Osteoblast (primary cell): Measurements from ENCODE around the gene RNASET2. TPM values are rescaled to one million over a fixed set of nuclear protein-coding genes. Genes with fewer than 3 reads are reported as not detected.

ENCODE experiments used
- DNase-seq: peaks from one replicate; pipeline ENCODE4 v3.0.0; 2011; ENCODE audit warnings: low spot score, mixed read lengths; ENCODE audit not compliant: insufficient read length; ENCODE audit errors: missing footprints
- H2AFZ ChIP-seq: 2 replicates; pipeline ENCODE4 v1.6.0; 2011; ENCODE audit warnings: mild to moderate bottlenecking, low read length
- H3K27ac ChIP-seq: 2 replicates; pipeline ENCODE4 v1.5.1; 2011; ENCODE audit warnings: mild to moderate bottlenecking, low read depth, low read length, moderate library complexity
- H3K27me3 ChIP-seq: 2 replicates; pipeline ENCODE4 v1.6.0; 2012; ENCODE audit warnings: mild to moderate bottlenecking, control low read depth, inconsistent platforms, low read length, moderate library complexity; ENCODE audit not compliant: insufficient read depth
- H3K36me3 ChIP-seq: 2 replicates; pipeline ENCODE4 v1.5.1; 2011; ENCODE audit warnings: mild to moderate bottlenecking, low read length, control low read depth, moderate library complexity; ENCODE audit not compliant: insufficient read depth
- H3K4me1 ChIP-seq: 2 replicates; pipeline ENCODE4 v1.5.1; 2011; ENCODE audit warnings: mild to moderate bottlenecking, low read length, control low read depth, moderate library complexity; ENCODE audit not compliant: insufficient read depth
- H3K4me2 ChIP-seq: 2 replicates; pipeline ENCODE4 v1.6.0; 2011; ENCODE audit warnings: mild to moderate bottlenecking, low read length; ENCODE audit not compliant: insufficient read depth
- H3K4me3 ChIP-seq: fragments of 200-600 bp; sonication (generic); 3 replicates; pipeline ENCODE4 v1.5.1; 2012; ENCODE audit warnings: mild to moderate bottlenecking, low read length, inconsistent platforms; ENCODE audit not compliant: insufficient read depth
- H3K79me2 ChIP-seq: 2 replicates; pipeline ENCODE4 v1.6.0; 2012; ENCODE audit warnings: mild to moderate bottlenecking, low read length, control low read depth, inconsistent platforms; ENCODE audit not compliant: insufficient read depth
- H3K9me3 ChIP-seq: 2 replicates; pipeline ENCODE4 v1.5.1; 2011; ENCODE audit warnings: low read depth, low read length, control low read depth
- H4K20me1 ChIP-seq: 2 replicates; pipeline ENCODE4 v1.6.0; 2012; ENCODE audit warnings: mild to moderate bottlenecking, low read length, control low read depth; ENCODE audit not compliant: insufficient read depth
- CTCF ChIP-seq: IDR thresholded peaks from 2 replicates; pipeline ENCODE4 v1.5.1; 2011; ENCODE audit warnings: mild to moderate bottlenecking, low read depth, low read length, moderate library complexity; ENCODE audit errors: extremely low read depth
- total RNA-seq: library from RNA; depleted of rRNA; stranded (reverse); fragments of >200 nt; gene quantifications from 2 replicates; pipeline ENCODE4 v1.2.3, GENCODE V29; 2012

Gene RNASET2
- total RNA-seq, 1 donor: 47.8 TPM

- no peaks in the 10 kb centered on the region for H3K79me2 ChIP-seq
- no peak overlapping the region for H2AFZ ChIP-seq
- no peak for TF ChIP-seq CTCF
- no peaks in the 10 kb centered on the region for H3K4me1 ChIP-seq
- no peaks in the 10 kb centered on the region for H3K27me3 ChIP-seq
- H3K4me3 ChIP-seq: no peak overlapping the region
- DNase-seq: peak; percentile 49
- H3K27ac ChIP-seq: no peak overlapping the region
- no peak overlapping the region for H3K4me2 ChIP-seq
- peaks cover 5% of the 10 kb centered on the region for H3K36me3 ChIP-seq
- no peaks in the 10 kb centered on the region for H4K20me1 ChIP-seq
- no peaks in the 10 kb centered on the region for H3K9me3 ChIP-seq
These were observed 14.4 kb upstream of the RNASET2 start for GRCh38 chr6:166970776-166971175.

- no peaks in the 10 kb centered on the region for H4K20me1 ChIP-seq
- no peaks in the 10 kb centered on the region for H3K9me3 ChIP-seq
- no peak overlapping the region for H3K27ac ChIP-seq
- H3K36me3 ChIP-seq: peaks cover 5% of the 10 kb centered on the region
- DNase-seq: peak; percentile 62
- H2AFZ ChIP-seq: no peak overlapping the region
- no peaks in the 10 kb centered on the region for H3K27me3 ChIP-seq
- no peak overlapping the region for H3K4me3 ChIP-seq
- no peaks in the 10 kb centered on the region for H3K79me2 ChIP-seq
- no peak overlapping the region for H3K4me2 ChIP-seq
- TF ChIP-seq CTCF: no peak
- H3K4me1 ChIP-seq: no peaks in the 10 kb centered on the region
These were observed 13.7 kb upstream of the RNASET2 start for GRCh38 chr6:166970091-166970490.

GRCh38 chr6:166969390-166970002, 13.1 kb upstream of the RNASET2 start:
- H3K4me2 ChIP-seq: no peak overlapping the region
- no peaks in the 10 kb centered on the region for H3K79me2 ChIP-seq
- H2AFZ ChIP-seq: peak overlapping the region; percentile 32
- H3K4me1 ChIP-seq: no peaks in the 10 kb centered on the region
- H4K20me1 ChIP-seq: no peaks in the 10 kb centered on the region
- H3K36me3 ChIP-seq: peaks cover 5% of the 10 kb centered on the region
- peak; percentile 30 for DNase-seq
- H3K27ac ChIP-seq: no peak overlapping the region
- H3K9me3 ChIP-seq: no peaks in the 10 kb centered on the region
- no peaks in the 10 kb centered on the region for H3K27me3 ChIP-seq
- TF ChIP-seq CTCF: no peak
- no peak overlapping the region for H3K4me3 ChIP-seq

- no peaks in the 10 kb centered on the region for H3K27me3 ChIP-seq
- no peak overlapping the region for H3K4me2 ChIP-seq
- H3K9me3 ChIP-seq: no peaks in the 10 kb centered on the region
- DNase-seq: no peak
- no peaks in the 10 kb centered on the region for H3K79me2 ChIP-seq
- H3K36me3 ChIP-seq: no peaks in the 10 kb centered on the region
- H3K4me1 ChIP-seq: no peaks in the 10 kb centered on the region
- H2AFZ ChIP-seq: no peak overlapping the region
- no peak for TF ChIP-seq CTCF
- no peaks in the 10 kb centered on the region for H4K20me1 ChIP-seq
- no peak overlapping the region for H3K27ac ChIP-seq
- H3K4me3 ChIP-seq: no peak overlapping the region
These were observed 9.9 kb upstream of the RNASET2 start for GRCh38 chr6:166966268-166966667.
